GM21825 (cell line): Measurements from ENCODE around the gene MFSD11.
"Not testable (repeated sequence)": the region's sequence is repeated elsewhere in the genome, so short reads cannot be mapped to it uniquely, and the experiment has no call there.

Experiments used
- ATAC-seq: cut with Tn5 transposase; IDR thresholded peaks from one replicate; pipeline ENCODE4 v1.9.1; 2021; ENCODE audit warnings: mild to moderate bottlenecking, moderate library complexity; ENCODE audit not compliant: unreplicated experiment

The MFSD11 gene

GRCh38 chr17:76745785-76746184, 7.9 kb downstream of the MFSD11 start:
- ATAC-seq, result not testable (repeated sequence)

- no peak for ATAC-seq
These were observed 9.9 kb downstream of the MFSD11 start for GRCh38 chr17:76747716-76748363.

- ATAC-seq, result no peak
These were observed 10.7 kb downstream of the MFSD11 start for GRCh38 chr17:76748657-76749056.

- ATAC-seq, result no peak
These were observed 13.6 kb downstream of the MFSD11 start for GRCh38 chr17:76751416-76751993.

- no peak for ATAC-seq
These were observed 14.1 kb downstream of the MFSD11 start for GRCh38 chr17:76752006-76752405.

- no peak for ATAC-seq
These were observed 15.4 kb downstream of the MFSD11 start for GRCh38 chr17:76753061-76753961.

- ATAC-seq, result no peak
These were observed 17.4 kb downstream of the MFSD11 start for GRCh38 chr17:76755285-76755684.

GRCh38 chr17:76757256-76757655, 19.3 kb downstream of the MFSD11 start:
- ATAC-seq, result no peak

GRCh38 chr17:76758570-76758969, 20.7 kb downstream of the MFSD11 start:
- ATAC-seq, result no peak

- no peak for ATAC-seq
These were observed 35.1 kb downstream of the MFSD11 start for GRCh38 chr17:76772842-76773525.

- no peak for ATAC-seq
These were observed 37.2 kb downstream of the MFSD11 start for GRCh38 chr17:76775021-76775600.

- no peak for ATAC-seq
These were observed 43.4 kb downstream of the MFSD11 start for GRCh38 chr17:76781056-76781982.

GRCh38 chr17:76783146-76783545, 45.2 kb downstream of the MFSD11 start:
- no peak for ATAC-seq

- no peak for ATAC-seq
These were observed 47.0 kb downstream of the MFSD11 start for GRCh38 chr17:76784926-76785325.

- ATAC-seq, result not testable (repeated sequence)
These were observed 49.9 kb downstream of the MFSD11 start for GRCh38 chr17:76787866-76788265.

- ATAC-seq, result no peak
These were observed 51.4 kb downstream of the MFSD11 start for GRCh38 chr17:76789235-76789788.

GRCh38 chr17:76791053-76791980, 53.4 kb downstream of the MFSD11 start:
- no peak for ATAC-seq

- no peak for ATAC-seq
These were observed 54.4 kb downstream of the MFSD11 start for GRCh38 chr17:76792348-76792747.
